ENCODE measurements around the gene RFX8.

The RFX8 gene

DNA sequence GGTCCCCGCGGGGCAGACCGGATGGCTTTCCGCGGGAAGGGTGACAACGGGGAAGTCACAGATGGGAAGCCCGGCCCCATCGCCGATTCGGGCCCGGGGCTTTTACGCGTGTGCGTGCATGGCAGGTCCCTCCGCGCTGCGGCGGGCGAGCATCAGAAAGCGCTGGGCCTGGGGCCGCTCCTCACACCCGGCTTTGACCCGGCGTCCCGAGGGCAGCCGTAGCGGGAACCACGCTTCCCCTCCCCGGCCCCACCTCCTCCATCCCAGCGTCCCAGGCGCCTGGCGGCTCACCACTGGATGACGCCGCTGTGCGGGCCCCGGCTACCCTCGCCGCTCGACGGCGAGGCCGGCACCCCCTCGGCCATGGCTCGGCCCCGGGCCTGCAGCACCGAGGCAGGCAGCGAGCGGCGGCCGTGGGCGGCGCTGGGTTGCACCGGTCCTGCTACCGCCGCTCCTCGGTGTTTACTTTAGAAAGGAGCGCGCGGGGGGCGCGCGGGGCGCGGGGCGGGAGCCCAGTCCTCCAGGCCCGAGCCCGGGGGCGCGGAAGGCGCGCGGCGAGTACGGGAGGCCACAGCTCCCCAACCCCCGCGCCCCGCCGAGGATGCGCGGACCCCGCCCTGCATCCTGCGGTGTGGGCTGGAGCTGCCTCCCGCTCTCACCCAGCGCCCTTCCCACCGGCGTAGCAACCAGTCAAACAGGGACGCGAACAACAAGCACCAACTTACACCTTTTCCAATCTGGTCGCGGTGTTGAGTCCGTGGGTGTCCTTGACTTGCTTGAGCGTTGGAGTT, 806 bp downstream of the RFX8 start:
- no peak for TF ChIP-seq ZFX (IDR thresholded peaks at IDR 0.05; ENCODE audit: borderline replicate concordance)
- TF ChIP-seq, protein P1, sequence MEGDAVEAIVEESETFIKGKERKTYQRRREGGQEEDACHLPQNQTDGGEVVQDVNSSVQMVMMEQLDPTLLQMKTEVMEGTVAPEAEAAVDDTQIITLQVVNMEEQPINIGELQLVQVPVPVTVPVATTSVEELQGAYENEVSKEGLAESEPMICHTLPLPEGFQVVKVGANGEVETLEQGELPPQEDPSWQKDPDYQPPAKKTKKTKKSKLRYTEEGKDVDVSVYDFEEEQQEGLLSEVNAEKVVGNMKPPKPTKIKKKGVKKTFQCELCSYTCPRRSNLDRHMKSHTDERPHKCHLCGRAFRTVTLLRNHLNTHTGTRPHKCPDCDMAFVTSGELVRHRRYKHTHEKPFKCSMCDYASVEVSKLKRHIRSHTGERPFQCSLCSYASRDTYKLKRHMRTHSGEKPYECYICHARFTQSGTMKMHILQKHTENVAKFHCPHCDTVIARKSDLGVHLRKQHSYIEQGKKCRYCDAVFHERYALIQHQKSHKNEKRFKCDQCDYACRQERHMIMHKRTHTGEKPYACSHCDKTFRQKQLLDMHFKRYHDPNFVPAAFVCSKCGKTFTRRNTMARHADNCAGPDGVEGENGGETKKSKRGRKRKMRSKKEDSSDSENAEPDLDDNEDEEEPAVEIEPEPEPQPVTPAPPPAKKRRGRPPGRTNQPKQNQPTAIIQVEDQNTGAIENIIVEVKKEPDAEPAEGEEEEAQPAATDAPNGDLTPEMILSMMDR (IDR thresholded peaks at IDR 0.05): 0 out of 2 replicates have a peak, but pooled peaks have one; percentile 7
- H3K27ac ChIP-seq: no peak overlapping the region

DNA sequence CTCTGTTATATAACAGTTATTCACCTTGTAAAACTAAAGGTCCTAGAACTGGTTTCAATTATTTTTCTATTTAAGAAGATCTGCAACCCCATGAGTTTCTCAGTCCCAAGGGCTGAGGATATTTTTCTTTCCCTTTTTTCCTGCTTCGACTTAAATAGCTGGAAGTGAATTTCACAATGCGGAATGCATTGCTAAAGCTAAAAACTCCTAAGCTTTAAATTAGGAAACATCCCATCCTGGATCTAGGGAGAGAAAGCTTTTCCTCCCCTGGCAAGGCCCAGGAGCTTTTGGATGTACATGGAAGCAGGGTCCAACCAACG, 1.4 kb downstream of the RFX8 start:
- no peak for TF ChIP-seq ZFX (IDR thresholded peaks at IDR 0.05; ENCODE audit: borderline replicate concordance)
- TF ChIP-seq, protein P1 (IDR thresholded peaks at IDR 0.05): no peak
- H3K27ac ChIP-seq: no peak overlapping the region

DNA sequence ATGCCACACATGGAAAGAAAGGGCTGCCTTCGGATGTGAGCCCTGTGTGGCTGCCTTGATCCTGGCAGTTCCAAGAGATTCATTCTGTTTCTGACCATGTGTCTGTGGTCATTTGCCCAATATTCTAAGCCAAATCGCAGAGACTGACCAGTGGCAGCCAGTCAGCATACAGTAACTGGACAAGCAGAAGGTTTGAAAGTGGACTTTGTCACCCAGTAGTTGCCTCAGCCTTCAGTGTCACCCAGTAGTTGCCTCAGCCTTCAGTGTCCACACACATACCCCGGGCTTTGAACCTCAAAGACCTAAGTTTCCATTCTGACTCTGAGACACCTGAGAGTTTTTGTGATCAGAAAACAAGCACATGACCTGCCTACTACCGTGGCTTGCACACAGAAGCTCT, 5.0 kb downstream of the RFX8 start:
- TF ChIP-seq, protein P1 (IDR thresholded peaks at IDR 0.05): no peak
- TF ChIP-seq ZFX (IDR thresholded peaks at IDR 0.05; ENCODE audit: borderline replicate concordance): no peak
- H3K27ac ChIP-seq: no peak overlapping the region

DNA sequence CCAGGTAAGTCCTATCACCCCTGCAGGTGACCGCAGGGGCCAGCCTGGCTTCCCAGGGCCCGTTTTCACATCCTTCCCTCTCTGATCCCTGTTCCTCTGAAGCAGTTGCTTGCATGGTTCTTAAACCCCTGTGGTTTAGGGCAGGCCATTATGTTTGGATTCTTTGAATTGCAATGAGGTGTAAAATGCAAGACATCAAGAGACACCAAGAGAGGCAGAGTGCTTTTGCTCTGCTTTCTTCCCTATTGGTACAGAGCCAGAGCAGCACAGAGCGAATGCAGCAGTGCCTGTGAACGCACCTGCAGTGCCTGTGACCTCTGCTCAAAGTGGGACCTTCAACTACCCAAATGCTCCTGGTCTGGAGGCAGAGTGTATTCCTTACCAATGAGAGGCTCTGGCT, 7.6 kb downstream of the RFX8 start:
- TF ChIP-seq, protein P1 (IDR thresholded peaks at IDR 0.05): no peak
- no peak for TF ChIP-seq ZFX (IDR thresholded peaks at IDR 0.05; ENCODE audit: borderline replicate concordance)
- H3K27ac ChIP-seq: no peak overlapping the region

DNA sequence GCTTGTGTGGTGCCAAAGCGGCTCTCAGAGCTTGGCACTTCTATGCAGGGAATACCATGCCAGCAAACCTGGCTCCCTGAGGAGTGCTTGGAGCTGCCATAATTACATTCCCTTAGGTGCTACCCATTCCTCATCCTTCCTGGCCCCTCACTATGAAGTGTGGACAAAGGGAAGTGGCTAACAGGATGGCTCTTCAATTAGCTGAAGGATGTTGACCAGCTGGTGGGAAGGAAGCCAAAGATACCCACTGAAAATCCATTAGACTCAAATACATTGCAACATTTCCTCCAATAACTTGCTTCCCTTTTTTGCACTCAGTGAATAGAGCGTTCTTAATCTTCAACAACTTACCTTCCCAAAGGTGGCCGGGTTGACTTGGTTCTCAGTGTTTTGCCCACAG, 8.5 kb downstream of the RFX8 start:
- TF ChIP-seq, protein P1 (IDR thresholded peaks at IDR 0.05): no peak
- no peak for TF ChIP-seq ZFX (IDR thresholded peaks at IDR 0.05; ENCODE audit: borderline replicate concordance)
- no peak overlapping the region for H3K27ac ChIP-seq

DNA sequence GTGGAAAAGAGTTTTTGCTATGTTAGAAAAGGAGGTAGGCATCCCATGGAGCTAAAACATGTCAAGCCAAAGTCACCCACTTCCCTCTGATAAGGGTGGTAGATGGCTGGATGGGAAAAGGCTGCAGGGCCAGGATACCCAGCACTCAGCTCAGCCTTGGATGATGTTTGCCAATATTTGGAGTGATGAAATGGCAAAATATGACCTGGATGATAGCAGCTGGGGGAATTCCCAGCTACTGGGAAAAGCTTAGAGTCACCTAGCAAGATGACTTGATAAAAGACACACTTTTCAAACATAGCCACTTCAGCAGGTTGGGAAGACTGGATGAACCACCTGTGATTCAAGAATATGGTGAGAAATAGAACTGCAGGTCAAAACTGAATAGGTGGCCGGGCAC, 10.1 kb downstream of the RFX8 start:
- TF ChIP-seq ZFX (IDR thresholded peaks at IDR 0.05; ENCODE audit: borderline replicate concordance): no peak
- TF ChIP-seq, protein P1 (IDR thresholded peaks at IDR 0.05): no peak
- no peak overlapping the region for H3K27ac ChIP-seq

DNA sequence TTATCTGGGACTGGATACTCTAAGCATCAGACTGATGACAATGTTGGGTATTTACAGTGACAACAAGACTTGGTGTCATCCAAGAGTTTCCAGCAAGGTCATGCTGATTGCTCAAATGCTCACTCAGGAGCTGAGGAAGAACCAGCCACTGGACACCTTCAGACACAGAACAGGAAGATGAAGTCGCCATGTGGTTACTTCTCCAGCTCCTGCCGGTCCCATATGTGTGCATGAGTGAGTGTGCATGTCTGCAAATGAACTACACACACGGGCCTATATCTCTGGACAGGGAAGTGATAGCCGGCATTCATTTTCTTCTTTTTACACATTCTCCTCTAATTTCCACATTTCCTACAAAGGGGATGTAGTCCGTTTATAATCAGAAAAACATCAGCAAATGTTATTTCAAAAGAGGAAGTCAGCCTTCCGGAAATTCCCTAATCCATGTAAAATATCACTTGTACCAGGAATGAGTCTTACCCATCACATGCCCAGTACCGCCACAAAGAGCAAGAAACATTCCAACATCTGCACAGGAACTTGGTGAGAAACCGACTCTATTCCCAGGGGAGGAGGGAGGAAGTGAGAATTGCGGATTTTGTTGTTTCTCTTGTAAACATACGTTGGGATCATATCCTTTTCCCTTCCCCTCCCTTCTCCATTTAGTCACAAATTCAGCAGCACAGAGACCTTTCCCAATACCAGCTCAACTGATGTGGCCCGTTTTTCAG, 10.8 kb downstream of the RFX8 start:
- H3K27ac ChIP-seq: no peak overlapping the region

More for the DNA sequence above, 10.8 kb downstream of the RFX8 start:
- TF ChIP-seq ZFX (IDR thresholded peaks at IDR 0.05; ENCODE audit: borderline replicate concordance): no peak
- TF ChIP-seq, protein P1 (IDR thresholded peaks at IDR 0.05): no peak
